MCF 10A (cell line): ENCODE data around the gene ACTN1. TPM values are rescaled to one million over a fixed set of nuclear protein-coding genes. Genes with fewer than 3 reads are reported as not detected.

ENCODE experiments used
- BruUV-seq: library from RNA; stranded (reverse); fragments of 400-500 nt; replicated peaks from 2 replicates; lab custom pipeline; 2021; lab: Mats Ljungman, UMichigan
- CTCF ChIA-PET: fragments of 300-600 bp; sonication (Branson Sonifier 250); formaldehyde crosslinking; extraction: SDS; loops from one replicate; lab custom pipeline; 2021; ENCODE audit warnings: antibody characterized with exemption, inconsistent platforms; lab: Yijun Ruan, JAX
- POLR2A ChIA-PET: fragments of 300-600, 350-650 bp; sonication (Branson Sonifier 250); formaldehyde crosslinking; extraction: SDS; loops from one replicate; lab custom pipeline; 2020; ENCODE audit warnings: antibody characterized with exemption, inconsistent platforms; lab: Yijun Ruan, JAX
- DNase-seq: peaks from one replicate; pipeline ENCODE4 v3.0.0-alpha.2; 2018; ENCODE audit not compliant: unreplicated experiment
- H3K27ac Mint-ChIP-seq: one replicate; pipeline ENCODE4 v1.8.0; 2022; ENCODE audit warnings: mild to moderate bottlenecking, low read depth, mixed read lengths; ENCODE audit not compliant: unreplicated experiment
- H3K27me3 Mint-ChIP-seq: one replicate; pipeline ENCODE4 v1.8.0; 2022; ENCODE audit warnings: mixed read lengths; ENCODE audit not compliant: insufficient read depth, unreplicated experiment
- H3K36me3 Mint-ChIP-seq: one replicate; pipeline ENCODE4 v1.8.0; 2022; ENCODE audit warnings: mild to moderate bottlenecking, moderate library complexity, mixed read lengths; ENCODE audit not compliant: insufficient read depth, unreplicated experiment
- H3K4me1 Mint-ChIP-seq: one replicate; pipeline ENCODE4 v1.8.0; 2022; ENCODE audit warnings: mixed read lengths; ENCODE audit not compliant: insufficient read depth, unreplicated experiment
- H3K4me3 Mint-ChIP-seq: one replicate; pipeline ENCODE4 v1.8.0; 2022; ENCODE audit warnings: mild to moderate bottlenecking, moderate library complexity, mixed read lengths; ENCODE audit not compliant: unreplicated experiment
- H3K9me3 Mint-ChIP-seq: one replicate; pipeline ENCODE4 v1.8.0; 2022; ENCODE audit warnings: mixed read lengths; ENCODE audit not compliant: unreplicated experiment
- CTCF ChIP-seq: fragments of 200-600 bp; IDR thresholded peaks from one replicate; pipeline ENCODE4 v1.8.0; 2022; ENCODE audit warnings: antibody characterized with exemption, mild to moderate bottlenecking; ENCODE audit not compliant: unreplicated experiment
- intact Hi-C: fragments of 100-400 bp; cut with micrococcal nuclease; formaldehyde crosslinking; loops from 2 replicates; pipeline ENCODE4 v1.14.1; 2022
- total RNA-seq: library from RNA; stranded (reverse); gene quantifications from 2 replicates; pipeline ENCODE4 v1.2.3, GENCODE V29; 2022

The ACTN1 gene
- total RNA-seq, 1 experiment from 2014 or later = 312 TPM

- intact Hi-C loops = no loop called here
- Mint-ChIP-seq H3K4me1 (peaks cover 5% of the 10 kb centered on the region), H3K4me3 (no peak overlapping the region), H3K36me3 (peaks cover 92% of the 10 kb centered on the region), H3K27me3 (no peaks in the 10 kb centered on the region), H3K27ac (no peak overlapping the region), H3K9me3 (no peaks in the 10 kb centered on the region)
- BruUV-seq = no TSS peak
- no peak for DNase-seq
- TF ChIP-seq CTCF = no peak
- ChIA-PET CTCF (interaction anchor here (1.0 to 5.2 kb wide), 6 partner anchors 12 to 200 kb away, joined by 3 to 53 read pairs (median 6); no protein-coding TSS in a partner anchor), POLR2A (no interaction called here)
Measured at GRCh38 chr14:68908201-68908600, 70.9 kb downstream of the ACTN1 start.

- Mint-ChIP-seq H3K36me3 (peaks cover 94% of the 10 kb centered on the region), H3K4me1 (peaks cover 2% of the 10 kb centered on the region), H3K27ac (no peak overlapping the region), H3K9me3 (no peaks in the 10 kb centered on the region), H3K27me3 (no peaks in the 10 kb centered on the region), H3K4me3 (no peak overlapping the region)
- ChIA-PET CTCF (interaction anchor here (0.8 kb wide), 1 partner anchor 33 kb away, joined by 3 read pairs; no protein-coding TSS in a partner anchor), POLR2A (no interaction called here)
- BruUV-seq = no TSS peak
- no peak for TF ChIP-seq CTCF
- intact Hi-C loops = no loop called here
- no peak for DNase-seq
Measured at GRCh38 chr14:68906439-68906838, 72.7 kb downstream of the ACTN1 start.

GRCh38 chr14:68905107-68905895, 73.8 kb downstream of the ACTN1 start:
- TF ChIP-seq CTCF = no peak
- Mint-ChIP-seq H3K36me3 (peaks cover 94% of the 10 kb centered on the region), H3K27ac (no peak overlapping the region)

GRCh38 chr14:68902357-68902756, 76.7 kb downstream of the ACTN1 start:
- no peak for TF ChIP-seq CTCF
- peaks cover 10% of the 10 kb centered on the region for H3K4me1 Mint-ChIP-seq
- no TSS peak for BruUV-seq
- no peak overlapping the region for H3K4me3 Mint-ChIP-seq
- no peak overlapping the region for H3K27ac Mint-ChIP-seq
- ChIA-PET CTCF (interaction anchor here (1.1 to 1.4 kb wide), 2 partner anchors 9 to 35 kb away, joined by 3 to 7 read pairs; no protein-coding TSS in a partner anchor), POLR2A (interaction anchor here (0.8 kb wide), 1 partner anchor 12 kb away, joined by 3 read pairs; no protein-coding TSS in a partner anchor)
- no peaks in the 10 kb centered on the region for H3K9me3 Mint-ChIP-seq
- intact Hi-C loops = no loop called here
- DNase-seq = no peak
- H3K36me3 Mint-ChIP-seq = peaks cover 97% of the 10 kb centered on the region
- no peaks in the 10 kb centered on the region for H3K27me3 Mint-ChIP-seq

More at GRCh38 chr14:68905107-68905895, 73.8 kb downstream of the ACTN1 start:
- no peak for DNase-seq
- intact Hi-C loops = no loop called here
- BruUV-seq = no TSS peak
- Mint-ChIP-seq H3K27me3 (no peaks in the 10 kb centered on the region), H3K4me1 (no peaks in the 10 kb centered on the region), H3K4me3 (no peak overlapping the region), H3K9me3 (no peaks in the 10 kb centered on the region)
- ChIA-PET POLR2A (interaction anchor here (1.2 kb wide), 1 partner anchor 32 kb away, joined by 3 read pairs; no protein-coding TSS in a partner anchor), CTCF (interaction anchor here (0.6 to 1.8 kb wide), 4 partner anchors 18 to 61 kb away, joined by 3 to 7 read pairs (median 3); no protein-coding TSS in a partner anchor)
